Hepatocyte (in vitro differentiated cells): ENCODE data around the gene BMP6. TPM values are rescaled to one million over a fixed set of nuclear protein-coding genes. Genes with fewer than 3 reads are reported as not detected.

Source experiments
- DNase-seq: peaks from one replicate; pipeline ENCODE4 v3.0.0-alpha.2; 2016; ENCODE audit warnings: low spot score
- H2AFZ ChIP-seq: fragments of 200-600 bp; sonication (generic); 2 replicates; pipeline ENCODE4 v1.6.0; 2016; ENCODE audit warnings: antibody characterized with exemption, mild to moderate bottlenecking
- H3K27ac ChIP-seq: fragments of 200-600 bp; sonication (generic); 2 replicates; pipeline ENCODE4 v1.5.1; 2016; ENCODE audit warnings: mild to moderate bottlenecking
- H3K27me3 ChIP-seq: fragments of 200-600 bp; sonication (generic); 2 replicates; pipeline ENCODE4 v1.6.1; 2016
- H3K36me3 ChIP-seq: fragments of 200-600 bp; sonication (generic); replicated peaks from 2 replicates; pipeline ENCODE4 v1.5.1; 2016; ENCODE audit warnings: low read depth; ENCODE audit not compliant: insufficient read depth
- H3K4me1 ChIP-seq: fragments of 200-600 bp; sonication (generic); 2 replicates; pipeline ENCODE4 v1.5.1; 2016; ENCODE audit warnings: mild to moderate bottlenecking, moderate library complexity; ENCODE audit not compliant: insufficient read depth
- H3K4me2 ChIP-seq: fragments of 200-600 bp; sonication (generic); 2 replicates; pipeline ENCODE4 v1.6.0; 2016
- H3K4me3 ChIP-seq: fragments of 200-600 bp; sonication (generic); 2 replicates; pipeline ENCODE4 v1.5.1; 2016; ENCODE audit warnings: mild to moderate bottlenecking
- H3K79me2 ChIP-seq: fragments of 200-600 bp; sonication (generic); 2 replicates; pipeline ENCODE4 v1.6.0; 2017; ENCODE audit warnings: mild to moderate bottlenecking
- H3K9me2 ChIP-seq: fragments of 200-600 bp; sonication (generic); replicated peaks from 2 replicates; pipeline ENCODE4 v1.6.0; 2017; ENCODE audit warnings: mild to moderate bottlenecking; ENCODE audit not compliant: insufficient read depth
- H3K9me3 ChIP-seq: fragments of 200-600 bp; sonication (generic); 2 replicates; pipeline ENCODE4 v1.5.1; 2016; ENCODE audit warnings: low read depth, mild to moderate bottlenecking
- H4K20me1 ChIP-seq: fragments of 200-600 bp; sonication (generic); 2 replicates; pipeline ENCODE4 v1.6.0; 2016; ENCODE audit warnings: mild to moderate bottlenecking; ENCODE audit not compliant: insufficient read depth, poor library complexity, severe bottlenecking
- EZH2 ChIP-seq: fragments of 200-600 bp; sonication (generic); IDR thresholded peaks from 2 replicates; pipeline ENCODE4 v1.6.1; 2016; ENCODE audit warnings: antibody characterized with exemption, mild to moderate bottlenecking, borderline replicate concordance
- EZH2phosphoT487 ChIP-seq: fragments of 200-600 bp; sonication (generic); IDR thresholded peaks from one replicate; pipeline ENCODE4 v1.6.1; 2018; ENCODE audit warnings: antibody characterized with exemption, mild to moderate bottlenecking, low read depth, moderate library complexity; ENCODE audit not compliant: unreplicated experiment, severe bottlenecking
- WGBS: methylation state at CpG from one replicate; pipeline ENCODE4 v1.1.6; 2016; ENCODE audit warnings: low lambda C conversion rate; ENCODE audit errors: missing lambda C conversion rate; 5-methylcytosine and 5-hydroxymethylcytosine counted together
- polyA plus RNA-seq: library from polyadenylated mRNA; unstranded; fragments of >200 nt; fragmentation: Nextera tagmentation; extraction: Ambion mirVana; gene quantifications from 2 replicates; pipeline ENCODE4 v1.2.1, GENCODE V29; 2016
- total RNA-seq: library from RNA; depleted of rRNA; stranded (reverse); fragments of >200 nt; gene quantifications from 2 replicates; pipeline ENCODE4 v1.2.3, GENCODE V29; 2014
- TF ChIP-seq, protein P1 (sequence below): fragments of 200-600 bp; sonication (generic); IDR thresholded peaks from 2 replicates; pipeline ENCODE4 v1.5.1; 2016; ENCODE audit warnings: antibody characterized with exemption, mild to moderate bottlenecking; ENCODE audit not compliant: poor library complexity

The BMP6 gene
- total and polyA plus RNA-seq, 2 experiments from 2014 or later: 4.0 to 4.3 TPM

DNA sequence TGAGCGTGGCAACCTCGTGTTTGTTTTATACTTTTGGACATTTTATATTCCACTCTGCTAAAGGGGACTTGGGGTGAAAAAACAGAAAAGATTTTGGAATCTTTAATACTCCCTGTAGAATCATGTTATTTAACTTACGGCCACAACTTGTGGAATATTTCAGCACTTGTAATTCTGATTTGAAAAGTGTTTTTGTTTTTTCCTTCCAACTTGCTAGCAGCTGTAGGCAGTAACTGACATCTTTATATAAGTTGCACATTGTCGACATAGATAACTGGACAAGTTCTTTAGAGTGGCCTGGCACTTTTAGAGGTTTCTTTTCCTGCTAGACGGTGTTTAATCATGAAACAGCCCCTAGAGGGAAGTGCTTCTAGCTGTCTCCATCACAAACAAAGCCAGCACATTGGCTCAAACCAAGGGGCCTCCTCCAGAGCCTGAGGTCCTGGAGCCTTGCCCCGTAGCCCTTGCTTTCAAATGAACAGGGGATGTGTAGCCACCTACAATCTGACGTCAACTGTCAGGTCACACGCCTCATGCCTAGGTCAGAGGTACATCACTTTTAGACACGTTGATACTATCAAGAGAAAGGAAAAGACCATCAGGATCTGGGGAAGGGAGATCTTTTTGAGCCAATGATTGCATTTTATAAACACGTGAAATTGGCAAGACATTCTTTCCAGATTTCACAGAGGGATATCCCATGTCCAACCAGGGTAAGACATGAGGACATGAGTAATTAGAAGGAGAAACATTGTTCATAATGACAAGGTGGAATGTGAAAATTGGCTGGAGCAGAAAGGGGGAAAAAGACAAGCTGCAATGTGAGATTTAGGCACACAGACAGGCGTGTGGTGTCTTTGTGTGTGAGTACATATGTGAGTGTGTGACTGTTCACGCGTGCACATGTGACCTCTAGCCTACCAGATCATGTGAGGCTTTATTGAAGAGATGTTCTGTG lies 92.6 kb downstream of the BMP6 start:
- no peak for DNase-seq

DNA sequence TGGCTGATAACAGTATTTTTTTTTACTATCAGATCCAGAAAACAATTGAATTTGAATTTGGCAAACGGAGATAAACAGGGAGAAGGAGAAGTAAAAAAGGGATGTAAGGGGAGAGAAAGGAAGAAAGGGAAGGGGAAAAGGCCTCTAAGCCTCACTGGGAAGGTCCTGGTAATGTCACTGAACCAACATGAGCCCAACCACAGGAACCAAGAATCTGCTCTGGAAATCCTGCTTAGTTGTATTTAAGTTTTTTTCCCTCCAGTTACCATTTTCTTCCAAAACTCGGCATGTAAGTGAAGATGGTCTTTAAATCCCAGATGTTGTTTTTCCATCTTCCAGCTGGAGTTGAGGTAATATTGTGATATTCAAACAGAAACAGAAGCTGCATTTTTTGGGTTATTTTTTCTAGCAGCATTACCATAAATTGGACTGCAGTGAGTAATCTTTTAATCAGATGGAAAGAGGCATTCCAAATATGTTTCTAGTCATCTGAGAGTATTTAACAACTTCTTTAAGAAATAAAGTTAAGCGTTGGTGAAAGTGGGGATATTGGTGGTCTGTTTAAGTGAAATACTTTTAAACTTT lies 93.6 kb downstream of the BMP6 start:
- TF ChIP-seq, protein P1, sequence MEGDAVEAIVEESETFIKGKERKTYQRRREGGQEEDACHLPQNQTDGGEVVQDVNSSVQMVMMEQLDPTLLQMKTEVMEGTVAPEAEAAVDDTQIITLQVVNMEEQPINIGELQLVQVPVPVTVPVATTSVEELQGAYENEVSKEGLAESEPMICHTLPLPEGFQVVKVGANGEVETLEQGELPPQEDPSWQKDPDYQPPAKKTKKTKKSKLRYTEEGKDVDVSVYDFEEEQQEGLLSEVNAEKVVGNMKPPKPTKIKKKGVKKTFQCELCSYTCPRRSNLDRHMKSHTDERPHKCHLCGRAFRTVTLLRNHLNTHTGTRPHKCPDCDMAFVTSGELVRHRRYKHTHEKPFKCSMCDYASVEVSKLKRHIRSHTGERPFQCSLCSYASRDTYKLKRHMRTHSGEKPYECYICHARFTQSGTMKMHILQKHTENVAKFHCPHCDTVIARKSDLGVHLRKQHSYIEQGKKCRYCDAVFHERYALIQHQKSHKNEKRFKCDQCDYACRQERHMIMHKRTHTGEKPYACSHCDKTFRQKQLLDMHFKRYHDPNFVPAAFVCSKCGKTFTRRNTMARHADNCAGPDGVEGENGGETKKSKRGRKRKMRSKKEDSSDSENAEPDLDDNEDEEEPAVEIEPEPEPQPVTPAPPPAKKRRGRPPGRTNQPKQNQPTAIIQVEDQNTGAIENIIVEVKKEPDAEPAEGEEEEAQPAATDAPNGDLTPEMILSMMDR: no peak
- TF ChIP-seq EZH2phosphoT487 (no peak), EZH2 (no peak)
- Histone ChIP-seq H3K4me1 (no peaks in the 10 kb centered on the region), H3K9me3 (no peaks in the 10 kb centered on the region), H3K4me3 (no peak overlapping the region), H3K79me2 (no peaks in the 10 kb centered on the region), H3K9me2 (no peaks in the 10 kb centered on the region), H3K27ac (no peak overlapping the region), H3K4me2 (no peak overlapping the region), H4K20me1 (no peaks in the 10 kb centered on the region), H3K27me3 (no peaks in the 10 kb centered on the region), H2AFZ (no peak overlapping the region), H3K36me3 (no peaks in the 10 kb centered on the region)
- no peak for DNase-seq
- 77% methylated on average over 3 of the region's 3 CpGs for WGBS

More for the DNA sequence above, 92.6 kb downstream of the BMP6 start:
- H3K9me3 ChIP-seq: no peaks in the 10 kb centered on the region
- no peaks in the 10 kb centered on the region for H3K36me3 ChIP-seq
- no peak overlapping the region for H3K4me3 ChIP-seq
- no peak overlapping the region for H3K27ac ChIP-seq
- H3K9me2 ChIP-seq: no peaks in the 10 kb centered on the region
- TF ChIP-seq, protein P1: no peak
- no peak for TF ChIP-seq EZH2phosphoT487
- no peak for TF ChIP-seq EZH2
- no peaks in the 10 kb centered on the region for H3K79me2 ChIP-seq
- H3K4me2 ChIP-seq: no peak overlapping the region
- WGBS: 78% methylated on average over 13 of the region's 13 CpGs
- H2AFZ ChIP-seq: no peak overlapping the region
- H3K27me3 ChIP-seq: no peaks in the 10 kb centered on the region
- no peaks in the 10 kb centered on the region for H4K20me1 ChIP-seq
- H3K4me1 ChIP-seq: no peaks in the 10 kb centered on the region

DNA sequence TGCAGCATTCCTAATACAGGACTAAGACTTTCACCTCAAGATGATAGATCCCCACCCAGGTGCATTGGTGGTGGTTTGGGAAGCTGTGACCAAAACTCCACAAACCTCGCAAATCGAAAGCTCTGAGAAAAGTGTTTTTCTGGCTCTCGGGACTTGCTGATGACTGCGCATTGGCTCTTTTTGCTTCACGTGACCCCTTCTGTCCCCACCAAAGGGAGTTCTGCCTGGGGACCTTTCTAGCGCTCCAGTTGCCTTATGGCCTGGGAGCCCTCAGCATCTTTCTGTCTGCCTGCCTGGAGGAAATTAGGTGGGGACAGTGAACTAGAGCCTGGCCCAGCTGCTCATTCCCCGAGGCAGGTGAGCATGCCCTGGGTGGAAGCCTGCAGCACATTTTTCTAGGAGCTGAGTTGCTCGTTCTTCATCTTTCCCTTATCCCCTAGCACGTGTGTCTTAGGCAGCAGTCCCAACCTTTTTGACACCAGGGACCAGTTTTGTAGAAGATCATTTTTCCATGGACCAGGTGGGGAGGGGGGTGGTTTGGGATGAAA lies 94.5 kb downstream of the BMP6 start:
- 82% methylated on average over 9 of the region's 9 CpGs for WGBS
- no peaks in the 10 kb centered on the region for H3K27me3 ChIP-seq
- H4K20me1 ChIP-seq: no peaks in the 10 kb centered on the region
- no peak for DNase-seq
- H3K4me3 ChIP-seq: no peak overlapping the region
- H3K9me3 ChIP-seq: no peaks in the 10 kb centered on the region
- H3K79me2 ChIP-seq: no peaks in the 10 kb centered on the region
- TF ChIP-seq, protein P1: no peak
- no peak for TF ChIP-seq EZH2
- no peak for TF ChIP-seq EZH2phosphoT487
- no peak overlapping the region for H3K27ac ChIP-seq
- no peaks in the 10 kb centered on the region for H3K36me3 ChIP-seq
- H3K4me1 ChIP-seq: no peaks in the 10 kb centered on the region
- H3K4me2 ChIP-seq: no peak overlapping the region
- H3K9me2 ChIP-seq: no peaks in the 10 kb centered on the region
- no peak overlapping the region for H2AFZ ChIP-seq
